ENCODE results near the gene IYD.
"Not testable (repeated sequence)": the region's sequence is repeated elsewhere in the genome, so short reads cannot be mapped to it uniquely, and the experiment has no call there.

The IYD gene

GRCh38 chr6:150372051-150372450, 3.2 kb downstream of the IYD start:
- Histone ChIP-seq H3K4me3 (ENCODE audit: low read depth, low read length) (no peak overlapping the region), H3K27ac (ENCODE audit: low read depth, low read length) (no peak overlapping the region), H3K36me3 (ENCODE audit: insufficient read depth, low read length) (no peaks in the 10 kb centered on the region), H3K79me2 (ENCODE audit: control insufficient read depth, insufficient read depth, low read length, unreplicated experiment) (no peaks in the 10 kb centered on the region), H3K27me3 (ENCODE audit: insufficient read depth, low read length) (0 out of 2 replicates have a peak, but pooled peaks cover 5% of the 10 kb centered on the region), H2AFZ (ENCODE audit: low read length, unreplicated experiment) (no peak overlapping the region), H3K4me1 (ENCODE audit: control insufficient read depth, insufficient read depth, low read length, unreplicated experiment) (peaks cover 15% of the 10 kb centered on the region)

GRCh38 chr6:150373260-150373701, 4.5 kb downstream of the IYD start:
- no peaks in the 10 kb centered on the region for H3K36me3 ChIP-seq (ENCODE audit: insufficient read depth, low read length)
- H2AFZ ChIP-seq (ENCODE audit: low read length, unreplicated experiment), result no peak overlapping the region
- H3K27me3 ChIP-seq (ENCODE audit: insufficient read depth, low read length), result 0 out of 2 replicates have a peak, but pooled peaks cover 5% of the 10 kb centered on the region
- H3K4me3 ChIP-seq (ENCODE audit: low read depth, low read length), result peak overlapping the region; percentile 43; the same call in 1 of the 2 replicates
- peaks cover 15% of the 10 kb centered on the region for H3K4me1 ChIP-seq (ENCODE audit: control insufficient read depth, insufficient read depth, low read length, unreplicated experiment)
- no peaks in the 10 kb centered on the region for H3K79me2 ChIP-seq (ENCODE audit: control insufficient read depth, insufficient read depth, low read length, unreplicated experiment)
- H3K27ac ChIP-seq (ENCODE audit: low read depth, low read length), result peak overlapping the region; percentile 81

GRCh38 chr6:150374346-150374745, 5.5 kb downstream of the IYD start:
- not testable (repeated sequence) for H3K27ac ChIP-seq (ENCODE audit: low read depth, low read length); H3K36me3 ChIP-seq (ENCODE audit: insufficient read depth, low read length); H3K79me2 ChIP-seq (ENCODE audit: control insufficient read depth, insufficient read depth, low read length, unreplicated experiment); H2AFZ ChIP-seq (ENCODE audit: low read length, unreplicated experiment); H3K4me3 ChIP-seq (ENCODE audit: low read depth, low read length); H3K27me3 ChIP-seq (ENCODE audit: insufficient read depth, low read length)
- peaks cover 15% of the 10 kb centered on the region for H3K4me1 ChIP-seq (ENCODE audit: control insufficient read depth, insufficient read depth, low read length, unreplicated experiment)

GRCh38 chr6:150377211-150377781, 8.5 kb downstream of the IYD start:
- no peak overlapping the region for H3K27ac ChIP-seq (ENCODE audit: low read depth, low read length)
- H2AFZ ChIP-seq (ENCODE audit: low read length, unreplicated experiment), result no peak overlapping the region
- peaks cover 19% of the 10 kb centered on the region for H3K4me1 ChIP-seq (ENCODE audit: control insufficient read depth, insufficient read depth, low read length, unreplicated experiment)
- no peaks in the 10 kb centered on the region for H3K79me2 ChIP-seq (ENCODE audit: control insufficient read depth, insufficient read depth, low read length, unreplicated experiment)
- 0 out of 2 replicates have a peak, but pooled peaks cover 5% of the 10 kb centered on the region for H3K27me3 ChIP-seq (ENCODE audit: insufficient read depth, low read length)
- no peak overlapping the region for H3K4me3 ChIP-seq (ENCODE audit: low read depth, low read length)
- no peaks in the 10 kb centered on the region for H3K36me3 ChIP-seq (ENCODE audit: insufficient read depth, low read length)

GRCh38 chr6:150380256-150380655, 11.4 kb downstream of the IYD start:
- H3K36me3 ChIP-seq (ENCODE audit: insufficient read depth, low read length), result no peaks in the 10 kb centered on the region
- H3K79me2 ChIP-seq (ENCODE audit: control insufficient read depth, insufficient read depth, low read length, unreplicated experiment), result no peaks in the 10 kb centered on the region
- H2AFZ ChIP-seq (ENCODE audit: low read length, unreplicated experiment), result no peak overlapping the region
- 0 out of 2 replicates have a peak, but pooled peaks cover 5% of the 10 kb centered on the region for H3K27me3 ChIP-seq (ENCODE audit: insufficient read depth, low read length)
- no peak overlapping the region for H3K27ac ChIP-seq (ENCODE audit: low read depth, low read length)
- peaks cover 4% of the 10 kb centered on the region for H3K4me1 ChIP-seq (ENCODE audit: control insufficient read depth, insufficient read depth, low read length, unreplicated experiment)
- H3K4me3 ChIP-seq (ENCODE audit: low read depth, low read length), result no peak overlapping the region

- H3K79me2 ChIP-seq (ENCODE audit: control insufficient read depth, insufficient read depth, low read length, unreplicated experiment), result no peaks in the 10 kb centered on the region
- H3K4me1 ChIP-seq (ENCODE audit: control insufficient read depth, insufficient read depth, low read length, unreplicated experiment), result peaks cover 4% of the 10 kb centered on the region
- H3K36me3 ChIP-seq (ENCODE audit: insufficient read depth, low read length), result no peaks in the 10 kb centered on the region
- H3K27me3 ChIP-seq (ENCODE audit: insufficient read depth, low read length), result no peaks in the 10 kb centered on the region
- H2AFZ ChIP-seq (ENCODE audit: low read length, unreplicated experiment), result no peak overlapping the region
- no peak overlapping the region for H3K4me3 ChIP-seq (ENCODE audit: low read depth, low read length)
- no peak overlapping the region for H3K27ac ChIP-seq (ENCODE audit: low read depth, low read length)
Measured at GRCh38 chr6:150382171-150382570, 13.4 kb downstream of the IYD start.

- no peaks in the 10 kb centered on the region for H3K36me3 ChIP-seq (ENCODE audit: insufficient read depth, low read length)
- H3K27ac ChIP-seq (ENCODE audit: low read depth, low read length), result no peak overlapping the region
- H3K27me3 ChIP-seq (ENCODE audit: insufficient read depth, low read length), result no peaks in the 10 kb centered on the region
- no peaks in the 10 kb centered on the region for H3K4me1 ChIP-seq (ENCODE audit: control insufficient read depth, insufficient read depth, low read length, unreplicated experiment)
- H2AFZ ChIP-seq (ENCODE audit: low read length, unreplicated experiment), result no peak overlapping the region
- no peak overlapping the region for H3K4me3 ChIP-seq (ENCODE audit: low read depth, low read length)
- no peaks in the 10 kb centered on the region for H3K79me2 ChIP-seq (ENCODE audit: control insufficient read depth, insufficient read depth, low read length, unreplicated experiment)
Measured at GRCh38 chr6:150391414-150391813, 22.6 kb downstream of the IYD start.

GRCh38 chr6:150391890-150392289, 23.1 kb downstream of the IYD start:
- Histone ChIP-seq H2AFZ (ENCODE audit: low read length, unreplicated experiment) (no peak overlapping the region), H3K4me3 (ENCODE audit: low read depth, low read length) (no peak overlapping the region), H3K79me2 (ENCODE audit: control insufficient read depth, insufficient read depth, low read length, unreplicated experiment) (no peaks in the 10 kb centered on the region)

GRCh38 chr6:150392452-150393220, 23.8 kb downstream of the IYD start:
- no peaks in the 10 kb centered on the region for H3K4me1 ChIP-seq (ENCODE audit: control insufficient read depth, insufficient read depth, low read length, unreplicated experiment)
- no peak overlapping the region for H3K27ac ChIP-seq (ENCODE audit: low read depth, low read length)
- 0 out of 2 replicates have a peak, but pooled peaks cover under 1% of the 10 kb centered on the region for H3K27me3 ChIP-seq (ENCODE audit: insufficient read depth, low read length)
- H2AFZ ChIP-seq (ENCODE audit: low read length, unreplicated experiment), result no peak overlapping the region
- H3K36me3 ChIP-seq (ENCODE audit: insufficient read depth, low read length), result no peaks in the 10 kb centered on the region
- no peaks in the 10 kb centered on the region for H3K79me2 ChIP-seq (ENCODE audit: control insufficient read depth, insufficient read depth, low read length, unreplicated experiment)
- no peak overlapping the region for H3K4me3 ChIP-seq (ENCODE audit: low read depth, low read length)

More at GRCh38 chr6:150391890-150392289, 23.1 kb downstream of the IYD start:
- Histone ChIP-seq H3K4me1 (ENCODE audit: control insufficient read depth, insufficient read depth, low read length, unreplicated experiment) (no peaks in the 10 kb centered on the region), H3K36me3 (ENCODE audit: insufficient read depth, low read length) (no peaks in the 10 kb centered on the region), H3K27me3 (ENCODE audit: insufficient read depth, low read length) (no peaks in the 10 kb centered on the region), H3K27ac (ENCODE audit: low read depth, low read length) (no peak overlapping the region)

GRCh38 chr6:150394053-150394898, 25.5 kb downstream of the IYD start:
- no peak overlapping the region for H3K27ac ChIP-seq (ENCODE audit: low read depth, low read length)
- H3K27me3 ChIP-seq (ENCODE audit: insufficient read depth, low read length), result 0 out of 2 replicates have a peak, but pooled peaks cover 4% of the 10 kb centered on the region
- no peaks in the 10 kb centered on the region for H3K36me3 ChIP-seq (ENCODE audit: insufficient read depth, low read length)
- H3K4me1 ChIP-seq (ENCODE audit: control insufficient read depth, insufficient read depth, low read length, unreplicated experiment), result no peaks in the 10 kb centered on the region
- H2AFZ ChIP-seq (ENCODE audit: low read length, unreplicated experiment), result no peak overlapping the region
- H3K79me2 ChIP-seq (ENCODE audit: control insufficient read depth, insufficient read depth, low read length, unreplicated experiment), result no peaks in the 10 kb centered on the region
- H3K4me3 ChIP-seq (ENCODE audit: low read depth, low read length), result no peak overlapping the region

All from ACC112 (cell line).